ENCODE data around the gene NUDT15. TPM values are rescaled to one million over a fixed set of nuclear protein-coding genes. Genes with fewer than 3 reads are reported as not detected.

Gene NUDT15
- total RNA-seq, 4 donors from 2014 or later: 3.3 to 10.7 (median 4.8) TPM

DNA sequence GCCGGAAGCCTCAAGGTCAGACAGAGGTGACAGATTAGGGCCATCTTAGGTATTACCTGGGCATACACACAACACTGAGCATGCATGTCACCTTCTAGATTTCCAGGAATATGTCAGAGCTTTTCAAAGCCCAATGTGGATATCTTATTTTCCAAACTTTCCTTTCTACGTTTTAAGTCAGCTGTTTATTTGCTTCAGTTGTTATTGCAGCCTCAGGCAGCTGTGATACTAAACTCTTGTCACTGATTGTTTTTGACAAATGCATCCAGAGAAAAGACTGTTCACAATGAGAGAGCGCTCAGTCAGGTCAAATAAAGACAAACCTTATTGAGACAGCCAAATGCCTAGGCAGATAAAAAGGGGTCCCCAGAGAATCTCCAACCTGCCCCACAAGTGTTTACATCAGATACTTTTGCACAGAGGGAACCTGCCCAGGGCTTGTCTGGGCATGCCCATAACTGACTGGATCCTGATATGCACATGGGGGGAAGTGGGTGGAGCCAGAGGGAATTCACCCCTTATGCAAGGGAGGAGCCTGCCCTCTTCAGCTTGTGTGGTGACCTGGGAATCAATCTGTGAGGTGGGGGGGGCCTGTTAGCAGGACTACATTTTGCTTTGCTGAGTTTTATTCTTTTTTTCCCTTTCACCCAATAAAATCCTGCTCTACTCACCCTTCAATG, 28.9 kb downstream of the NUDT15 start:
- 96 to 98% methylated on average over 3 of the region's 3 CpGs for WGBS, 2 donors
- Histone ChIP-seq H3K27me3 (no peaks in the 10 kb centered on the region), H3K36me3 (peaks cover 0 to 72% (median 4%) of the 10 kb centered on the region in 3 donors), H3K27ac (no peak overlapping the region), H3K9me3 (peaks cover 0 to 50% (median 9%) of the 10 kb centered on the region in 4 donors), H3K4me3 (no peak overlapping the region), H3K4me1 (no peaks in the 10 kb centered on the region)
- no peak for DNase-seq (ENCODE audit: low spot score in 2 of 2)
- TF ChIP-seq POLR2A (IDR thresholded peaks at IDR 0.05) (no peak), CTCF (IDR thresholded peaks at IDR 0.05) (no peak), EP300 (IDR thresholded peaks at IDR 0.05) (no peak)

DNA sequence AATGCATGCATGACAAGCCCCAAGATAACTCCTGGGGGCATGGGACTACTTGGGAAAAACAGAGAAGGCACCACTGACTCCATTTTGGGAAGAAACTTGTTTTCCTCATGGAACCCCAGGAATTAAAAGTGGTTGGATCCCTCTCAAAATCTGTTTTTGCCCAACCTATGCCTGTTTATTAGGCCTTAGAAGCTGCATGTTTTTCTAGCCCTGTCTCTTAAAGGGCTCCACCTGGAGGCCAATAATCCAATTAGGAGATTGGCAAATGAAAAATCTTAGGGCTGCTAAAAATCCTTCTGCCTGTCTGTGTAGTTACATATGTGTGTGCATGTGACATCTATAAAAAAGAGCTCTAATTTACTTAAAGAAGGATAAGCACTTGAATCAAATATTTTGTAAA, 30.5 kb downstream of the NUDT15 start:
- no peak overlapping the region for H3K27ac ChIP-seq
- peaks cover 0 to 88% (median 16%) of the 10 kb centered on the region in 3 donors for H3K36me3 ChIP-seq
- peaks cover 0 to 61% (median 9%) of the 10 kb centered on the region in 4 donors for H3K9me3 ChIP-seq
- DNase-seq (ENCODE audit: low spot score in 2 of 2): no peak
- no peak for TF ChIP-seq CTCF (IDR thresholded peaks at IDR 0.05)
- TF ChIP-seq POLR2A (IDR thresholded peaks at IDR 0.05): no peak
- TF ChIP-seq EP300 (IDR thresholded peaks at IDR 0.05): no peak
- no peak overlapping the region for H3K4me3 ChIP-seq
- no peaks in the 10 kb centered on the region for H3K4me1 ChIP-seq
- no peaks in the 10 kb centered on the region for H3K27me3 ChIP-seq

DNA sequence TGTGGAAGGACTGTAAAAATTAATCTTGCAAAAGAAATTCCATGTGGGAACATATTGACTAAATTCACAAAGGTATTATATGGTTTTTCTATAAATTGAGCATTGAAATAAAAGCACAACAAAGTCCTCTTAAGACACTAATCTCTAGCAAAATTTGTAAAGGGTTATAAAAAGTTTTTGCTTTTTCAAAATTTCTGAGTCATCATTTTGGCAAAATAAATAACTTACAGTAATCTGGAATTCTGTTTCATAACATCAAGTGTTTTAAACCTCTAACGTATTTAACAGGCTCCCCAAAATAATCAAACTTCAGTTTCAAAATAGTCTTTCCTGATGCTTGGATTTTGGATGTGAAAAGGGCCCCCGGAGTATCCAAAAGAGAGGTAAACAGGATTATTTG, 31.4 kb downstream of the NUDT15 start:
- no peak overlapping the region for H3K27ac ChIP-seq
- H3K4me3 ChIP-seq: no peak overlapping the region
- no peaks in the 10 kb centered on the region for H3K27me3 ChIP-seq
- WGBS, 2 donors: 92 to 97% methylated on average over 2 of the region's 2 CpGs
- H3K36me3 ChIP-seq: peaks cover 0 to 95% (median 23%) of the 10 kb centered on the region in 3 donors
- H3K4me1 ChIP-seq: no peaks in the 10 kb centered on the region
- DNase-seq (ENCODE audit: low spot score in 2 of 2): no peak
- no peak for TF ChIP-seq POLR2A (IDR thresholded peaks at IDR 0.05)
- TF ChIP-seq CTCF (IDR thresholded peaks at IDR 0.05): no peak
- no peak for TF ChIP-seq EP300 (IDR thresholded peaks at IDR 0.05)
- H3K9me3 ChIP-seq: peaks cover 0 to 61% (median 9%) of the 10 kb centered on the region in 4 donors

DNA sequence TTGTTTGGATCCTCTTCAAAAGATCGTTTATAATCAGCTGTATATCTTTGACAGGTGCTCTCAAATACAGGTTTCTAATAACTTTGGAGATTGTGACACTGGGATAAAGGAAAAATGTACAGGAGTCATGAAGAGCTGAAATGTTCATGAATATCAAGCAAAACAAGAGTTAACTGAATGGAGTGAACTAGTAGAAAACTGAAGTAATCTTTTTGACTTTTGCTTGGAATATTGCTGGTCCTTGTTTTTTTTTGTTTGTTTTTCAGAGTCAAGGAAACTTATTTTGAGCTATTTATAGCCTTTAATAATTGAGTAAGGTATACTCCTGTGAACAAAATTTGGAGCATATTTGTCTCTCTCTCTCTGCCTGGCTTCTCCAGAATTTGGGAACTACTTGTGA, 32.0 kb downstream of the NUDT15 start:
- H3K9me3 ChIP-seq: peaks cover 0 to 61% (median 9%) of the 10 kb centered on the region in 4 donors
- no peak overlapping the region for H3K27ac ChIP-seq
- H3K4me1 ChIP-seq: no peaks in the 10 kb centered on the region
- no peak for DNase-seq (ENCODE audit: low spot score in 2 of 2)
- WGBS, 2 donors: 98% methylated on average over 1 of the region's 1 CpG
- H3K4me3 ChIP-seq: no peak overlapping the region
- peaks cover 2 to 100% (median 23%) of the 10 kb centered on the region in 3 donors for H3K36me3 ChIP-seq
- no peaks in the 10 kb centered on the region for H3K27me3 ChIP-seq
- TF ChIP-seq POLR2A (IDR thresholded peaks at IDR 0.05): no peak
- TF ChIP-seq CTCF (IDR thresholded peaks at IDR 0.05): no peak
- TF ChIP-seq EP300 (IDR thresholded peaks at IDR 0.05): no peak

GRCh38 chr13:48070942-48071341, 33.4 kb downstream of the NUDT15 start:
- H3K36me3 ChIP-seq: peaks cover 2 to 100% (median 23%) of the 10 kb centered on the region in 3 donors

More at GRCh38 chr13:48070942-48071341, 33.4 kb downstream of the NUDT15 start:
- WGBS, 2 donors: 75 to 78% methylated on average over 5 of the region's 5 CpGs
- Histone ChIP-seq H3K27ac (no peak overlapping the region), H3K4me3 (no peak overlapping the region), H3K27me3 (no peaks in the 10 kb centered on the region), H3K9me3 (peaks cover 0 to 61% (median 9%) of the 10 kb centered on the region in 4 donors), H3K4me1 (no peaks in the 10 kb centered on the region)
- no peak for DNase-seq (ENCODE audit: low spot score in 2 of 2)
- TF ChIP-seq CTCF (IDR thresholded peaks at IDR 0.05) (no peak), EP300 (IDR thresholded peaks at IDR 0.05) (no peak), POLR2A (IDR thresholded peaks at IDR 0.05) (no peak)

Measured in tibial nerve (tissue), 4 donors.